HG03196 (cell line): ENCODE measurements around the gene LRMDA.
A peak's percentile ranks its signal among the peaks of the same experiment; 100 is the strongest.

Source experiments
- ATAC-seq: cut with Tn5 transposase; IDR thresholded peaks from one replicate; pipeline ENCODE4 v1.9.1; 2021; ENCODE audit not compliant: unreplicated experiment

LRMDA gene

DNA sequence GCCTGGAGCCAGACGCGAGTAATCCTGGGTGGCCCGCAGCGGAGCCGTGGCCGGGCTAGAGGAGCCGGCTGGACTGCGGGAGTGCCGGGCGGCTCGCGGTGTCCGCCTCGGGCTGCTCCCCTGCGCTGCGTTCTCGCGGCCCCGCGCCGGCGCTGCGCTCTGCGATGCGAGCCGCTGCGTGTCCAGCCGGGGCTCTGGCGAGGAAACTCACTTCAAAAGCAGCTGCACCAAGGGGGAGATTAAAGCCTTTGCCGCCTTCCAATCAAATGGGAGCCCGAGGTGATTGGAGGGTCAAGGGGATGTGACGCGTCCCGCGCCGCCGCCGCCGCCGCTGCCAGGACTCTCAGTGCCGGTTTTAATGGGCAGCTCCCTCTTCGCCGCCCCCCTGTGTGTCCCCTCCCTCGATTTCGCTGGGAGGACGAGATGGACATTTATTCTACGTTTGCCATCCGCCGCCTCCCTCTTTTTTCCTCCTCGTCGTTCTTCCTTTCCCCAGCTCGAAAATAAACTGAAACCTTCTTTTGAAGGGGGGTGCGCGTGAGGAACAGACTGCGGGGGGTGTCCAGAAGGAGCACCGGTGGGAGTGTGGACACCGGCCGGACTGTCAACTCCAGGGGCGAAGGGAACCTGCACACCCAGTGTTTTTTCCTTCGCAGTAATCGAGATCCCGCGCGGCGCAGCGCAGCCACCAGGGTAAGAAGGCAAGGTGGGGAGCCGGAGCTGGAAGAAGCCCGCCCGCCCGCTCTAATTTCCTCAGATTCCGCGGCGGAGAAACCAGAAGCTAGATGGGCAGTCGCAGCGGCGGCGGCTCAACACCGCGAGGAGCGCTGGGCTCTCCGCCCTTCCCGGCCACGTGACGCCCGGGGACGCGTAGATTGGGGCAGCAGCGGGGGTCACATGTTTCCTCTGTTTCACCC, 29.6 kb upstream of the LRMDA start, which contains the start of gene ZNF503:
Gene ZNF503, minus strand, starts transcription at position 196 of the 917 bp plus-strand sequence. CDS start 345 bp downstream, outside the sequence.
- peak; percentile 63 for ATAC-seq

- no peak for ATAC-seq
Observed at GRCh38 chr10:75402486-75403143, 28.8 kb upstream of the LRMDA start.

DNA sequence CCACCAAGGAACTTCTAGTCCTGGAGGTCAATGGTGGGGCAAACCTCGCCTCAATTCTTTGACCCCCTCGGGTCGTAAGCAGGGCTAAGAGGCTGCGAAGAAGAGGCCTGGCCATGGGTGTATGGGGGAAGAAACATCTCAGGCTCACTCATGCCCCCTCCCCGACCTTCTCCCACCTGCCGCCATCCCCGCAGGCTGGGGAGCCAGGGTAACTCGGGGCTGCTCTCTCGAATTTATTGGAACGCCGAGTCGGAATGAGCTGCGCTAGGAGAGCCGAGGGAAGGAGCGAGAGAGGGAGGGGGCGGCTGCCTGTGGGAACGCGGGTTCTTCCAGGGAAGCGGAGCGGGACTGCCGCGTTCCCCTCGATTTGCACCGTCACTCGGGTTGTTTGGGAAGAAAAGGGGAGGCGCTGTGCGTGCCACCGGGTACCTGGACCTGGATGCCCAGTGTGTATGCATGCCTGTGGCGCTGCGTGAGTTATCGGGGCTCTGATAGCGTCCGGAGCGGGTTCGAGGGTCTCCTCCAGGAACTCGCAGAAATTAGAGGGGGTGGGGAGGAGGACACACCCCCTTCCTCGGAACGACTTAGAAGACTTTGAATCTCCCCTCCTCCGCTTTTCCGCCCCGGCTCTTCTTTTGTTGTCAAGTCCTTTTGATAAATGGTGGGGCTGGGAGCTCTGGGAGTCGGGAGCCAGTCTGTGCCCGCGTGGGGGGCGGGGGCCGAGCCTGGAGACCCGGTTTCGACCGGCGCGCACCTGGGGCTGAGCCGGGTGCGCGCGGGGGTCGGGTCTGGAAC, 28.1 kb upstream of the LRMDA start:
- ATAC-seq: no peak

DNA sequence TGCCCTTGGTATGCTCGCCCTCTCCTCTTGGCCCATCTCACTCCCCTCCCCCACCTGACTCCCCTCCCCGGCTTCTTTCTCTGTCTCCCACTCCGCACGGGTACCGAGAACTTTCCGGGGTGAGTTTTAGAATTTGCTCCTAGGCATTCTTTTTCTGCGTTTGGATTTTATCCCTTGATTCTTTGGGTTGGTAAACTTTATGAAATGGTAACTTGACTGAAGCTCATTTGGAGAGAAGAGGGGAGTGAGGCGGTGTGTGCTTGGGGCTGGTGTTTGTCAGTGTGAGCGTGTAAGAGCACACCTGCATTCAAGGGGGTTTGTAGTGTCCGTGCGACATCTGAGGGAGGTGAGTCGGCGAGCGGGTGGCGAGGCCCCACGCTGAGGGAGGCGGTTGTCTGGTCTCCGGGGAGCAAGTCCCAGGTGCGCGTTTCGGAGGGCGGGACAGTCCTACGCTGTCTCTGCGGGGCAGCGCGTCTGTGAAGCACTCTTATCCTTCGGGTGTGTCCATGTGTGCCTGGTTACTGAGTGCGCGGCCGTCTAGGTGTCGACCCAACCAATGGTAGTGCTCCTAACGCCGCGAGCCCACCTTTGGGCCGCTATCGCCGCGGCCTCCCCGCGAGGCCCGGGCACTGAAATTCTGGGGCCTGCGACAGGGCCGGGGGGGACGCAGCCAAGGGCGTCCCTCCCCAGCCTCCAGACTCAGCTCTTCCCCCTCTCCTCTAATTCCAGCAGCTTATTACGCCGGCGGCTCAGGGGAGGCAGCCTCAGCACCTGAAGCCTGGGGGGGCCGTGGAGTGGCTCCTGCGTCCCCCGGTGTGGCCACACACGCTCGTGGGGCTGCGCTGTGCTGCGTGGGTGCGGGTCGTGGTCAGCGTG, 27.2 kb upstream of the LRMDA start:
- no peak for ATAC-seq

GRCh38 chr10:75404815-75405597, 26.4 kb upstream of the LRMDA start:
- no peak for ATAC-seq

DNA sequence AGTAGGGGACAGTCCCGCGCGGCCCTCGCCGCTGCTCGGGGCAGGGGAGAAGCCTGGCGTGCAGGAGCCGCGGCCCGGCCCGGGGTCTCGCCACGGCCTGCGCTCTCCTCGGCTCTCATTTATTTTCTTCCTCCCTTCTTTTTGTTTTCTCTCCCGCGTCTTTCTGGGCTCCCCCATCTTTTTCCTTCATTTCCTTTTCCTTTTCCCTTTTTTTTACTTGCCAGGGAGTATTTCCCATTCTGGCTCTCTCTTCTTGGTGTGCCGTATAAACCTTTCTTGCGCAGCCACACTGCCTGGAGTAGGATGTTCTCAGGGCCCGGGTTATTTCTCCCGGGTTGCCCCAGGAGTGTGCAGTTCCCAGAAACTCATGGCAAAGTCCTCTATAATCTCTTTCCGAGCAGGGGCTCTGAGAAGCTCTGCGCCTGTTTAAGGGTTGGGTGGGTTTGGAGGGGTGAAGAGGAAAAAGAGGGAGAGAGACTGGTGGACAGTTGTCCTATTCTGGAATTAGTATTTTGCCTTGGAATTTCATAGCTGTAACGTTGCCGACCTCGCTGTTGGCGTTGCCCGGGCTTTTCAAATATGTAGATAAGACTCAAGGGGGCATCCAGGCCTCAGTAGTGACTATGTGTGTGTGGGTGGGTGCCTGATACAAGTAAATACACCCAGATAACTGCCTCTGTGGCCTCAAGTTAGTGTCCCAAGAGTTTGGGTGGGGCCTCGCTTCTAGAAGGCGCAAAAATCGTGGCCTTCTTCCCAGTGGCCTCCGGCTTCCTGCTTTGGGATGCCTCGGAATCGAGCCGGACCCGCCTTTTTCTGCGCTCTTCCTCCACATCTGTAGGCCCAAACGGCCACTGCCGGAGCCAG, 25.6 kb upstream of the LRMDA start:
- ATAC-seq: no peak

DNA sequence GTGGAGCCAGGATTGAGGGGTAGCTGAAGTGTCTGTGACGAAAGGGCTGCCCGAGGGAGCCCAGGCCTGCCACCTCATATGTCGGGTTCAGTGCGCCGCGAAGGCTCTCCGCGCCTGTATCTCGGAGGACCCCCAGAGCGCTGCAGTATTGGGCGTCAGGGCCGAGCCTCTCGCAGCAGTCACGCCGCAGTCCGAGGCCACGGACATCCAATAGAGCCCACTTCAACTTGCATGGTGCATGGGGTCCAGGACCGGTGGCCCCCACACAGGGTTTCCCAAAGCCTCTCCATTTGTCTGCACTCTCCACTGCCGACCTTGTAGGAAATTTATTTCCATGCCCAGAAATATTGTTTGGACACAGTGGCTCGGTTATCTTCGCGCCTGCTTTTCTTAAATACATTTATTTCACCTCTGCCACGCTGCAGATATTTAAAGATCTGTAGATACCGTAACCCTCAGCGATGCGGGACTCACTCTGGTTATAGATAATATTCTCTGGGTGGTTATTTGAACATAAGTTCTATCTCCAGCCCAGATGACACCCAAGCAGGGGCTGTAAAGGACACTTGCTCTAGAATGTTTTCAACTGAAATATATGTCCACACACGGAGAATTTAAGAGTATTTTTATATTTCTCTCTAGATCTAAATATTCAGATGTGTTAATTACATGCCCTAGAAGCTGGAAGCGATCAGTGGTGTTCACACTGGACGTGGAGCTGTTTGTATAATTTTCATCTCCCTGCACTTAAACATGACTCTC, 24.8 kb upstream of the LRMDA start:
- ATAC-seq: no peak

- no peak for ATAC-seq
Observed at GRCh38 chr10:75407224-75407712, 24.2 kb upstream of the LRMDA start.

DNA sequence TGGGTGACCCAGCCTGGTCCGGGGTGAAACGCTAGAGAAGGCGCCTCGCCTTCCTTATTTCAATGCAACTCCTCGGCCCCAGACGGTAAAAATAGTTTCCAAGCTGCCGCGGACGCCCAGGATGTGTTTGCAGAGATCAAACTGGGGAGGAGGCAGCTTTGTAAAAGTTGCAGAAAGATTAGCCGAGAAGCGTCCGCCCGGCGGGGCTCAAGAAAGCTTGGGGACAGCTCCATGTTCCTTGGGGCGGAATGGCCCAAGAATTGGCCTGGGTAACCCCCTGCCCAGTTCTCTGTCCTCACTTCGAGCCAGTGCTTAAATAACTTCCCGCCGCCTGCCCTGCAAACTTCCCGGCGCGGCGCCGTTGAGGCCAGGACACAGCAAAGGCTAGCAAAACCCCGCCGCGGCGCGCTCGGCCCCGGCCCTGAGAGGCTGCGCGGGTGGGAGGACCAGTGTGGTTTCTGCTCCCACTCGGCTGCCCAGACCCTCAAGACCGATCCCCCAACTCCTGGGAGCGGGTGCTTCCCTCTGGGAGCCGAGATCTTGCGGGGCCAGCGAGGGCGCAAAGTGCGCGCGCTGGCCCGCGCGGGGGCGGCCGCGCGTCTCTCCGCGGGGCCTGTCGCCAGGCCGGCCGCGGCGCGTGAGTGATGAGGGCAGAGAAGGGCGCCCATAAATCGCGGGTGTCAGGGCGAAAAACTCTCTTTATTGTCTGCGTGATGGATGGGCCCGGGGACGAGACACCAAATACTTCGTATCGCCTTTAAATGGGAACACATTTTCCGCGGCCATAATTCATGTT, 23.5 kb upstream of the LRMDA start:
- ATAC-seq: no peak

GRCh38 chr10:75408509-75408875, 22.9 kb upstream of the LRMDA start:
- no peak for ATAC-seq

- ATAC-seq: no peak
Observed at GRCh38 chr10:75408911-75409885, 22.2 kb upstream of the LRMDA start.

GRCh38 chr10:75410132-75411005, 21.1 kb upstream of the LRMDA start:
- ATAC-seq: no peak

DNA sequence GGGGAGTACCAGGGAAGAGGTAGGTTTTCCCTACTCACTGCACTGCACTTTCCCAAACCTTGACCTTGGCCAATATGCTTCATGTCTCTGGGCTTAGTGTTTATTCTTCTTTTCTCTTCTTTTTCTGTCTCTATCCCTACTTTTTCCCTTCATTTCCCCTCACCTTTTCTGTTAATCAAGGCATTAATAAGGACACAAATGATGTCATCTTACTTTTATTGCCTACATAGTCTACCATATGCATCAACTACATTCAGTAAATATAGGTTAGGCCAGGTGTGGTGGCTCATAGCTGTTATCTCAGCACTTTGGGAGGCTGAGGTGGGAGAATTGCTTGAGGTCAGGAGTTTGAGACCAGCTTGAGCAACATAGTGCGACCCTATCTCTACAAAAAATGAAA, 16.9 kb upstream of the LRMDA start:
- no peak for ATAC-seq

GRCh38 chr10:75417522-75417927, 13.9 kb upstream of the LRMDA start:
- ATAC-seq: no peak

GRCh38 chr10:75418293-75418692, 13.1 kb upstream of the LRMDA start:
- ATAC-seq: no peak
